BJ (cell line): Measurements from ENCODE around the gene TMEM185B. TPM values are rescaled to one million over a fixed set of nuclear protein-coding genes. Genes with fewer than 3 reads are reported as not detected.

Experiments used
- CTCF ChIA-PET: fragments of 350-600 bp; formaldehyde crosslinking; extraction: SDS; loops from one replicate; lab custom pipeline; 2021; ENCODE audit warnings: antibody characterized with exemption, inconsistent platforms; lab: Yijun Ruan, JAX
- POLR2A ChIA-PET: fragments of 300-600 bp; sonication (Branson Sonifier 250); formaldehyde crosslinking; extraction: SDS; loops from one replicate; lab custom pipeline; 2021; ENCODE audit warnings: antibody characterized with exemption; lab: Charles Lee
- DNase-seq: peaks from one replicate; pipeline ENCODE4 v3.0.0-alpha.2; 2011; ENCODE audit warnings: low read depth
- H3K27me3 ChIP-seq: 2 replicates; pipeline ENCODE4 v1.6.0; 2011; ENCODE audit warnings: low read length; ENCODE audit not compliant: control insufficient read depth, insufficient read depth
- H3K36me3 ChIP-seq: 2 replicates; pipeline ENCODE4 v1.5.1; 2011; ENCODE audit warnings: low read length; ENCODE audit not compliant: control insufficient read depth, insufficient read depth
- H3K4me3 ChIP-seq: 2 replicates; pipeline ENCODE4 v1.5.1; 2011; ENCODE audit warnings: low read depth, mild to moderate bottlenecking, control low read depth, low read length
- CTCF ChIP-seq: IDR thresholded peaks from 2 replicates; pipeline ENCODE4 v1.5.1; 2011; ENCODE audit warnings: low read depth, mild to moderate bottlenecking, control low read depth, inconsistent platforms, low read length, moderate library complexity; ENCODE audit not compliant: insufficient read depth
- polyA plus RNA-seq: library from polyadenylated mRNA; depleted of rRNA; stranded (reverse); fragments of >200 nt; gene quantifications from 2 replicates; pipeline ENCODE4 v1.2.3, GENCODE V29; 2011

Gene TMEM185B
- polyA plus RNA-seq, 1 experiment: 32.0 TPM

- no peaks in the 10 kb centered on the region for H3K36me3 ChIP-seq
- no peaks in the 10 kb centered on the region for H3K27me3 ChIP-seq
- no peak for TF ChIP-seq CTCF
- POLR2A ChIA-PET: no interaction called here
- no peak for DNase-seq
- CTCF ChIA-PET: interaction anchor here (0.8 to 3.9 kb wide), 2 partner anchors 63 to 85 kb away, joined by 3 to 11 read pairs; no protein-coding TSS in a partner anchor
- H3K4me3 ChIP-seq: no peak overlapping the region
These were observed 5.3 kb upstream of the TMEM185B start for GRCh38 chr2:120228503-120228902.

- DNase-seq: no peak
- TF ChIP-seq CTCF: no peak
- ChIA-PET CTCF (interaction anchor here (3.9 kb wide), 1 partner anchor 86 kb away, joined by 11 read pairs; no protein-coding TSS in a partner anchor), POLR2A (no interaction called here)
- no peak overlapping the region for H3K4me3 ChIP-seq
- no peaks in the 10 kb centered on the region for H3K27me3 ChIP-seq
- no peaks in the 10 kb centered on the region for H3K36me3 ChIP-seq
These were observed 4.2 kb upstream of the TMEM185B start for GRCh38 chr2:120227111-120227991.

- Histone ChIP-seq H3K4me3 (no peak overlapping the region), H3K36me3 (no peaks in the 10 kb centered on the region), H3K27me3 (no peaks in the 10 kb centered on the region)
- ChIA-PET POLR2A (no interaction called here), CTCF (no interaction called here)
- no peak for TF ChIP-seq CTCF
- no peak for DNase-seq
These were observed 3.1 kb upstream of the TMEM185B start for GRCh38 chr2:120226316-120226715.

- TF ChIP-seq CTCF: no peak
- Histone ChIP-seq H3K27me3 (no peaks in the 10 kb centered on the region), H3K36me3 (no peaks in the 10 kb centered on the region), H3K4me3 (no peak overlapping the region)
- DNase-seq: no peak
- POLR2A ChIA-PET: no interaction called here
- CTCF ChIA-PET: no interaction called here
These were observed 2.4 kb upstream of the TMEM185B start for GRCh38 chr2:120225549-120226065.

GRCh38 chr2:120224735-120225548 lies 1.7 kb upstream of the TMEM185B start:
- POLR2A ChIA-PET: no interaction called here

More at GRCh38 chr2:120224735-120225548, 1.7 kb upstream of the TMEM185B start:
- H3K36me3 ChIP-seq: no peaks in the 10 kb centered on the region
- TF ChIP-seq CTCF: no peak
- no peak overlapping the region for H3K4me3 ChIP-seq
- DNase-seq: no peak
- CTCF ChIA-PET: interaction anchor here (0.8 to 1.1 kb wide), 2 partner anchors 88 to 456 kb away, joined by 3 read pairs; no protein-coding TSS in a partner anchor
- no peaks in the 10 kb centered on the region for H3K27me3 ChIP-seq
